ENCODE results near the gene ERBB4. TPM values are rescaled to one million over a fixed set of nuclear protein-coding genes. Genes with fewer than 3 reads are reported as not detected.

ERBB4 gene
- polyA plus RNA-seq, 1 experiment: not detected

- H3K4me3 ChIP-seq (ENCODE audit: low read depth, low read length): no peak overlapping the region
- no peaks in the 10 kb centered on the region for H3K27me3 ChIP-seq (ENCODE audit: control insufficient read depth, insufficient read depth, low read length)
- POLR2A ChIA-PET: no interaction called here
- no peak overlapping the region for H3K27ac ChIP-seq (ENCODE audit: low read depth, low read length)
- CTCF ChIA-PET: interaction anchor here (2.7 kb wide), 1 partner anchor 804 kb away, joined by 28 read pairs; no protein-coding TSS in a partner anchor
- no peak for TF ChIP-seq CTCF (IDR thresholded peaks at IDR 0.05; ENCODE audit: low read depth, low read length)
- H3K9me3 ChIP-seq (ENCODE audit: control insufficient read depth, insufficient read depth, low read length): no peaks in the 10 kb centered on the region
- no peak for DNase-seq (ENCODE audit: low read depth, low spot score)
These were observed 10.9 kb upstream of the ERBB4 start for GRCh38 chr2:212549463-212549862.

GRCh38 chr2:212548455-212548819 is 9.8 kb upstream of the ERBB4 start:
- ChIA-PET CTCF (interaction anchor here (0.7 to 2.7 kb wide), 5 partner anchors 19 to 1391 kb away, joined by 3 to 28 read pairs (median 3); no protein-coding TSS in a partner anchor), POLR2A (no interaction called here)
- no peak overlapping the region for H3K4me3 ChIP-seq (ENCODE audit: low read depth, low read length)
- DNase-seq (ENCODE audit: low read depth, low spot score): no peak
- no peaks in the 10 kb centered on the region for H3K27me3 ChIP-seq (ENCODE audit: control insufficient read depth, insufficient read depth, low read length)
- H3K9me3 ChIP-seq (ENCODE audit: control insufficient read depth, insufficient read depth, low read length): no peaks in the 10 kb centered on the region
- H3K27ac ChIP-seq (ENCODE audit: low read depth, low read length): no peak overlapping the region
- TF ChIP-seq CTCF (IDR thresholded peaks at IDR 0.05; ENCODE audit: low read depth, low read length): peak; percentile 36

GRCh38 chr2:212547716-212548454 is 9.3 kb upstream of the ERBB4 start:
- no peak for TF ChIP-seq CTCF (IDR thresholded peaks at IDR 0.05; ENCODE audit: low read depth, low read length)
- Histone ChIP-seq H3K4me3 (ENCODE audit: low read depth, low read length) (no peak overlapping the region), H3K27me3 (ENCODE audit: control insufficient read depth, insufficient read depth, low read length) (no peaks in the 10 kb centered on the region), H3K27ac (ENCODE audit: low read depth, low read length) (no peak overlapping the region), H3K9me3 (ENCODE audit: control insufficient read depth, insufficient read depth, low read length) (no peaks in the 10 kb centered on the region)
- no peak for DNase-seq (ENCODE audit: low read depth, low spot score)
- POLR2A ChIA-PET: no interaction called here
- CTCF ChIA-PET: interaction anchor here (0.6 to 2.7 kb wide), 7 partner anchors 20 to 1390 kb away, joined by 3 to 28 read pairs (median 3); no protein-coding TSS in a partner anchor

- no peak for TF ChIP-seq CTCF (IDR thresholded peaks at IDR 0.05; ENCODE audit: low read depth, low read length)
- Histone ChIP-seq H3K27ac (ENCODE audit: low read depth, low read length) (no peak overlapping the region), H3K27me3 (ENCODE audit: control insufficient read depth, insufficient read depth, low read length) (no peaks in the 10 kb centered on the region), H3K4me3 (ENCODE audit: low read depth, low read length) (no peak overlapping the region), H3K9me3 (ENCODE audit: control insufficient read depth, insufficient read depth, low read length) (no peaks in the 10 kb centered on the region)
- ChIA-PET POLR2A (no interaction called here), CTCF (interaction anchor here (1.2 kb wide), 1 partner anchor 801 kb away, joined by 5 read pairs; no protein-coding TSS in a partner anchor)
- DNase-seq (ENCODE audit: low read depth, low spot score): no peak
These were observed 8.1 kb upstream of the ERBB4 start for GRCh38 chr2:212546669-212547068.

- ChIA-PET POLR2A (no interaction called here), CTCF (interaction anchor here (1.1 kb wide), 1 partner anchor 796 kb away, joined by 4 read pairs; no protein-coding TSS in a partner anchor)
- Histone ChIP-seq H3K27me3 (ENCODE audit: control insufficient read depth, insufficient read depth, low read length) (peaks cover 43% of the 10 kb centered on the region), H3K9me3 (ENCODE audit: control insufficient read depth, insufficient read depth, low read length) (peaks cover 3% of the 10 kb centered on the region; the same call in 1 of the 2 replicates), H3K4me3 (ENCODE audit: low read depth, low read length) (no peak overlapping the region), H3K27ac (ENCODE audit: low read depth, low read length) (no peak overlapping the region)
- DNase-seq (ENCODE audit: low read depth, low spot score): no peak
- no peak for TF ChIP-seq CTCF (IDR thresholded peaks at IDR 0.05; ENCODE audit: low read depth, low read length)
These were observed 1.7 kb upstream of the ERBB4 start for GRCh38 chr2:212540341-212540740.
